HepG2 (cell line): ENCODE data around the gene SETD5. TPM values are rescaled to one million over a fixed set of nuclear protein-coding genes. Genes with fewer than 3 reads are reported as not detected.

Experiments used
- AGO1 ChIP-seq: fragments of 200-400 bp; formaldehyde crosslinking; IDR thresholded peaks from 2 replicates; pipeline ENCODE4 v1.6.1; 2017; ENCODE audit warnings: mild to moderate bottlenecking, low read depth, low read length, moderate library complexity; ENCODE audit not compliant: poor library complexity, severe bottlenecking
- ASH2L ChIP-seq: fragments of 300-600, 200-600 bp; sonication (generic); IDR thresholded peaks from 2 replicates; pipeline ENCODE4 v1.7.0; 2017; ENCODE audit warnings: low read depth, mild to moderate bottlenecking, moderate library complexity, mixed read lengths, low read length; ENCODE audit not compliant: insufficient read length
- CCDC6 ChIP-seq: sonication (generic); formaldehyde crosslinking; IDR thresholded peaks from 2 replicates; pipeline ENCODE4 v1.8.1; 2022; ENCODE audit warnings: mild to moderate bottlenecking, missing genetic modification reagents, moderate library complexity
- FOXA3 ChIP-seq: IDR thresholded peaks from 2 replicates; pipeline ENCODE4 v1.6.1; 2016; ENCODE audit warnings: missing genetic modification reagents, missing compliant biosample characterization
- GZF1 ChIP-seq: sonication (generic); formaldehyde crosslinking; IDR thresholded peaks from 2 replicates; pipeline ENCODE4 v1.5.1; 2020; ENCODE audit warnings: mild to moderate bottlenecking, missing genetic modification reagents
- KDM3A ChIP-seq: IDR thresholded peaks from 2 replicates; pipeline ENCODE4 v1.6.1; 2018; ENCODE audit warnings: low read depth, missing compliant biosample characterization
- KLF9 ChIP-seq: IDR thresholded peaks from 2 replicates; pipeline ENCODE4 v1.6.1; 2016; ENCODE audit warnings: low read depth
- RBAK ChIP-seq: sonication (generic); formaldehyde crosslinking; IDR thresholded peaks from 2 replicates; pipeline ENCODE4 v1.5.1; 2020; ENCODE audit warnings: mild to moderate bottlenecking, missing genetic modification reagents
- RELA ChIP-seq: sonication (generic); formaldehyde crosslinking; IDR thresholded peaks from 2 replicates; pipeline ENCODE4 v1.4.0; 2020; ENCODE audit warnings: missing genetic modification reagents
- SATB2 ChIP-seq: sonication (generic); formaldehyde crosslinking; IDR thresholded peaks from 2 replicates; pipeline ENCODE4 v1.5.0; 2020; ENCODE audit warnings: missing genetic modification reagents
- SNAI1 ChIP-seq: sonication (generic); formaldehyde crosslinking; IDR thresholded peaks from 2 replicates; pipeline ENCODE4 v1.5.0; 2020; ENCODE audit warnings: mild to moderate bottlenecking, missing genetic modification reagents, borderline replicate concordance
- YEATS2 ChIP-seq: sonication (generic); formaldehyde crosslinking; IDR thresholded peaks from 2 replicates; pipeline ENCODE4 v1.4.0; 2020; ENCODE audit warnings: missing genetic modification reagents, borderline replicate concordance
- ZKSCAN1 ChIP-seq: fragments of 150-350 bp; IDR thresholded peaks from 2 replicates; pipeline ENCODE4 v1.6.1; 2014; ENCODE audit warnings: low read length
- ZNF124 ChIP-seq: sonication (generic); formaldehyde crosslinking; IDR thresholded peaks from 2 replicates; pipeline ENCODE4 v1.4.0; 2020; ENCODE audit warnings: missing genetic modification reagents
- ZNF138 ChIP-seq: sonication (generic); formaldehyde crosslinking; IDR thresholded peaks from 2 replicates; pipeline ENCODE4 v1.5.0; 2020; ENCODE audit warnings: mild to moderate bottlenecking, low read depth, missing genetic modification reagents
- ZNF276 ChIP-seq: sonication (generic); formaldehyde crosslinking; IDR thresholded peaks from 2 replicates; pipeline ENCODE4 v1.4.0; 2020; ENCODE audit warnings: mild to moderate bottlenecking, low read depth, missing genetic modification reagents
- ZNF333 ChIP-seq: sonication (generic); formaldehyde crosslinking; IDR thresholded peaks from 2 replicates; pipeline ENCODE4 v1.4.0; 2020; ENCODE audit warnings: mild to moderate bottlenecking, missing genetic modification reagents, borderline replicate concordance
- ZNF343 ChIP-seq: sonication (generic); formaldehyde crosslinking; IDR thresholded peaks from 2 replicates; pipeline ENCODE4 v1.4.0; 2020; ENCODE audit warnings: mild to moderate bottlenecking, missing genetic modification reagents
- ZNF510 ChIP-seq: sonication (generic); formaldehyde crosslinking; IDR thresholded peaks from 2 replicates; pipeline ENCODE4 v1.4.0; 2020; ENCODE audit warnings: low read depth, mild to moderate bottlenecking, missing genetic modification reagents
- ZZZ3 ChIP-seq: sonication (generic); formaldehyde crosslinking; IDR thresholded peaks from 2 replicates; pipeline ENCODE4 v1.4.0; 2020; ENCODE audit warnings: missing genetic modification reagents, mild to moderate bottlenecking, borderline replicate concordance
- polyA plus RNA-seq, 8 experiments: library from polyadenylated mRNA; depleted of rRNA in 3 of 8; stranded (reverse) in 7 of 8; unstranded in 1 of 8; fragments of >200 nt; fragmentation: Illumina TruSeq in 4 of 8; extraction: Trizol in 4 of 8; gene quantifications; 2 replicates each; pipeline versions ENCODE4 v1.2.1 to v1.2.3, GENCODE V29; 2011 to 2016; ENCODE audit warnings: low read depth in 4 of 8, missing spikeins in 1 of 8, mixed read lengths in 1 of 8; ENCODE audit not compliant: insufficient read depth in 1 of 8
- total RNA-seq, 5 experiments: library from RNA; depleted of rRNA; stranded (reverse); fragments of >200 nt; fragmentation: Illumina TruSeq; extraction: Trizol; gene quantifications; 2 replicates each; pipeline ENCODE4 v1.2.3, GENCODE V29; 2016; ENCODE audit warnings: low read depth in 1 of 5
- TF ChIP-seq, protein P1 (sequence below): sonication (generic); formaldehyde crosslinking; IDR thresholded peaks from 2 replicates; pipeline ENCODE4 v1.8.0; 2023; ENCODE audit warnings: mild to moderate bottlenecking, missing genetic modification reagents
- TF ChIP-seq, protein P2 (sequence below): sonication (generic); formaldehyde crosslinking; IDR thresholded peaks from 2 replicates; pipeline ENCODE4 v1.4.0; 2020; ENCODE audit warnings: mild to moderate bottlenecking, missing genetic modification reagents
- TF ChIP-seq, protein P3 (sequence below): sonication (generic); formaldehyde crosslinking; IDR thresholded peaks from 2 replicates; pipeline ENCODE4 v1.4.0; 2020; ENCODE audit warnings: missing genetic modification reagents

SETD5 gene
- total and polyA plus RNA-seq, 2 of the 13 experiments (the other 11 are each of a cell fraction or from before 2014, with no cell fraction given) = 46.8 to 95.8 TPM

GRCh38 chr3:9422712-9423424 lies 25.5 kb downstream of the SETD5 start (continued):
- TF ChIP-seq GZF1 (CRISPR knock-in tag) (no peak), YEATS2 (CRISPR knock-in tag) (peak; percentile 81; the same call in 1 of the 2 replicates), ZNF276 (CRISPR knock-in tag) (no peak), ZNF333 (CRISPR knock-in tag) (no peak), ZNF124 (peak; percentile 81; the same call in 1 of the 2 replicates), SATB2 (CRISPR knock-in tag) (no peak), ZKSCAN1 (no peak), ZNF510 (0 out of 2 replicates have a peak, but pooled peaks have one; percentile 72), RBAK (CRISPR knock-in tag) (no peak), ZZZ3 (CRISPR knock-in tag) (peak; percentile 55; the same call in 1 of the 2 replicates), KDM3A (CRISPR knock-in tag) (peak; percentile 79; the same call in 1 of the 2 replicates), ASH2L (peak; percentile 84), KLF9 (CRISPR knock-in tag) (0 out of 2 replicates have a peak, but pooled peaks have one; percentile 39), FOXA3 (peak; percentile 87), ZNF138 (CRISPR knock-in tag) (no peak), AGO1 (no peak), RELA (CRISPR knock-in tag) (no peak), SNAI1 (CRISPR knock-in tag) (no peak), ZNF343 (CRISPR knock-in tag) (0 out of 2 replicates have a peak, but pooled peaks have one; percentile 77), CCDC6 (CRISPR knock-in tag) (peak; percentile 39; the same call in 1 of the 2 replicates)
- TF ChIP-seq, protein P1, sequence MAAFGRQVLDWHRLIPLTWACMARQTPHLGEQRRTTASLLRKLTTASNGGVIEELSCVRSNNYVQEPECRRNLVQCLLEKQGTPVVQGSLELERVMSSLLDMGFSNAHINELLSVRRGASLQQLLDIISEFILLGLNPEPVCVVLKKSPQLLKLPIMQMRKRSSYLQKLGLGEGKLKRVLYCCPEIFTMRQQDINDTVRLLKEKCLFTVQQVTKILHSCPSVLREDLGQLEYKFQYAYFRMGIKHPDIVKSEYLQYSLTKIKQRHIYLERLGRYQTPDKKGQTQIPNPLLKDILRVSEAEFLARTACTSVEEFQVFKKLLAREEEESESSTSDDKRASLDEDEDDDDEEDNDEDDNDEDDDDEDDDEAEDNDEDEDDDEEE (CRISPR knock-in tag) = no peak
- TF ChIP-seq, protein P2, sequence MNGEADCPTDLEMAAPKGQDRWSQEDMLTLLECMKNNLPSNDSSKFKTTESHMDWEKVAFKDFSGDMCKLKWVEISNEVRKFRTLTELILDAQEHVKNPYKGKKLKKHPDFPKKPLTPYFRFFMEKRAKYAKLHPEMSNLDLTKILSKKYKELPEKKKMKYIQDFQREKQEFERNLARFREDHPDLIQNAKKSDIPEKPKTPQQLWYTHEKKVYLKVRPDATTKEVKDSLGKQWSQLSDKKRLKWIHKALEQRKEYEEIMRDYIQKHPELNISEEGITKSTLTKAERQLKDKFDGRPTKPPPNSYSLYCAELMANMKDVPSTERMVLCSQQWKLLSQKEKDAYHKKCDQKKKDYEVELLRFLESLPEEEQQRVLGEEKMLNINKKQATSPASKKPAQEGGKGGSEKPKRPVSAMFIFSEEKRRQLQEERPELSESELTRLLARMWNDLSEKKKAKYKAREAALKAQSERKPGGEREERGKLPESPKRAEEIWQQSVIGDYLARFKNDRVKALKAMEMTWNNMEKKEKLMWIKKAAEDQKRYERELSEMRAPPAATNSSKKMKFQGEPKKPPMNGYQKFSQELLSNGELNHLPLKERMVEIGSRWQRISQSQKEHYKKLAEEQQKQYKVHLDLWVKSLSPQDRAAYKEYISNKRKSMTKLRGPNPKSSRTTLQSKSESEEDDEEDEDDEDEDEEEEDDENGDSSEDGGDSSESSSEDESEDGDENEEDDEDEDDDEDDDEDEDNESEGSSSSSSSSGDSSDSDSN = no peak
- TF ChIP-seq, protein P3, sequence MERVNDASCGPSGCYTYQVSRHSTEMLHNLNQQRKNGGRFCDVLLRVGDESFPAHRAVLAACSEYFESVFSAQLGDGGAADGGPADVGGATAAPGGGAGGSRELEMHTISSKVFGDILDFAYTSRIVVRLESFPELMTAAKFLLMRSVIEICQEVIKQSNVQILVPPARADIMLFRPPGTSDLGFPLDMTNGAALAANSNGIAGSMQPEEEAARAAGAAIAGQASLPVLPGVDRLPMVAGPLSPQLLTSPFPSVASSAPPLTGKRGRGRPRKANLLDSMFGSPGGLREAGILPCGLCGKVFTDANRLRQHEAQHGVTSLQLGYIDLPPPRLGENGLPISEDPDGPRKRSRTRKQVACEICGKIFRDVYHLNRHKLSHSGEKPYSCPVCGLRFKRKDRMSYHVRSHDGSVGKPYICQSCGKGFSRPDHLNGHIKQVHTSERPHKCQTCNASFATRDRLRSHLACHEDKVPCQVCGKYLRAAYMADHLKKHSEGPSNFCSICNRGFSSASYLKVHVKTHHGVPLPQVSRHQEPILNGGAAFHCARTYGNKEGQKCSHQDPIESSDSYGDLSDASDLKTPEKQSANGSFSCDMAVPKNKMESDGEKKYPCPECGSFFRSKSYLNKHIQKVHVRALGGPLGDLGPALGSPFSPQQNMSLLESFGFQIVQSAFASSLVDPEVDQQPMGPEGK (CRISPR knock-in tag) = peak; percentile 40
